GM12878 (cell line): ENCODE measurements around the gene MMRN1.

ENCODE experiments used
- CHD2 ChIP-seq: IDR thresholded peaks from 2 replicates; pipeline ENCODE4 v1.6.1; 2011; ENCODE audit warnings: low read depth, low read length, improper control_type of control experiment, borderline replicate concordance
- FOXM1 ChIP-seq: IDR thresholded peaks from 2 replicates; pipeline ENCODE4 v1.6.1; 2012; ENCODE audit warnings: low read depth, mild to moderate bottlenecking, inconsistent platforms, low read length, moderate library complexity
- NRF1 ChIP-seq: conservative IDR thresholded peaks from 2 replicates; pipeline ENCODE4 v1.6.1; 2011; ENCODE audit warnings: mild to moderate bottlenecking, low read depth, low read length, improper control_type of control experiment
- POLR2AphosphoS5 ChIP-seq: IDR thresholded peaks from 2 replicates; pipeline ENCODE4 v1.6.1; 2011; ENCODE audit warnings: mild to moderate bottlenecking, low read length, inconsistent platforms
- POU2F2 ChIP-seq: IDR thresholded peaks from 3 replicates; pipeline ENCODE4 v1.6.1; 2011; ENCODE audit warnings: low read depth, mild to moderate bottlenecking, low read length, borderline replicate concordance
- RAD51 ChIP-seq: fragments of 450-650 bp; IDR thresholded peaks from 2 replicates; pipeline ENCODE4 v1.6.1; 2016; ENCODE audit warnings: moderate library complexity, mild to moderate bottlenecking, inconsistent platforms
- SREBF2 ChIP-seq: IDR thresholded peaks from 2 replicates; pipeline ENCODE4 v1.6.1; 2012; ENCODE audit warnings: mild to moderate bottlenecking, low read length
- ZZZ3 ChIP-seq: IDR thresholded peaks from 2 replicates; pipeline ENCODE4 v1.6.1; 2011; ENCODE audit warnings: low read depth; ENCODE audit not compliant: control insufficient read depth, insufficient read length

GRCh38 chr4:89929425-89930159, 34.9 kb downstream of the MMRN1 start:
- no peak for TF ChIP-seq SREBF2
- no peak for TF ChIP-seq FOXM1
- no peak for TF ChIP-seq ZZZ3
- no peak for TF ChIP-seq POLR2AphosphoS5
- no peak for TF ChIP-seq CHD2
- TF ChIP-seq NRF1 = no peak
- peak; percentile 9; the same call in 1 of the 2 replicates for TF ChIP-seq RAD51
- no peak; the same call in 2 of the 3 replicates for TF ChIP-seq POU2F2
